Measurements from ENCODE around the gene KCNJ14. TPM values are rescaled to one million over a fixed set of nuclear protein-coding genes. Genes with fewer than 3 reads are reported as not detected.

Gene KCNJ14
- total RNA-seq, 1 donor from 2014 or later, result 1.6 TPM

DNA sequence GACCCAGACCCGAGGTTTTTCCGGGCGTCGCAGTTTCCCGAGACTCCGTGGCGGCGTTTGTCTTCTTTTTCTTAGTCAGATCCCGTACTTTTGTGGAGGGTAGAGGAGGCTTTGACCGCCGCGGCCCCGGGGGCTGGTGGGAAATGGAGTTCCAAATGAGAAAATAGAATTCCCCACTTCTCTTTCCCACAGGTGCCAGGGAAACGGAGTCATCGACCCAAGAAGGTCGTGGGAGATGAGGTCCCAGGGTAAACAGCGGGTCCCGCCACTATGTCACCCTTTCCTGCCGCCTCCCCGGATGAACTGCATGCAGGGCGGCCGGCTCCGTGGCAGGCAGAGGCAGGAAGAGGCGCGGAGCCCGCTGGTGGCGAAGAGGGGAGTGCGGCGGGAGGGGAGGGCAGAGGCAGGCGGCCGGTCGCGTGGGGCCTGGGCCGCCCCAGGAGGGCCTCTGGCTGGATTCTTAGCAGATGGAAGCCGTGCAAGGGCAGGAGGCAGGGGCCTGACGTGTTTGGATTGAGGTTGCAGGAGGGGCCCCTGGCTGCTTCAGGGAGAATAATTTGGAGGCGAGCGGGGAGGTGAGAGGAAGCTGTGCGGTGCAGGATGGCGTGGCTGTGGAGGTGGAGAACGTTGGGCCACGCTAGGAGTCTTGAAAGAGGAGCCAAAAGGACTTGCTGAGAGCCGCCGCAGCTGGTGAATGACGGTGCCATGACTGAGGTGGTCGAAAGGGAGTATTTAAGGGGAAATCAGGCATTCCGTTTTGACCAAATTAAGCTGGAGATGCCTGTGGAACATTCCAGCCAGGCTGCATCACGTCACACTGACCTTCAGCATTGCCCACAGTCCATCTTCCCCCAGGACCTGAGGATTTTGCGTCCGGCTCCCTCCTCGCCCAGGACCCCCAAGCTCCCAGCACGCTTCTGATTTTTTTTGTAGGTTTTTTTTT lies 25.5 kb downstream of the KCNJ14 start:
- TF ChIP-seq, protein P1, sequence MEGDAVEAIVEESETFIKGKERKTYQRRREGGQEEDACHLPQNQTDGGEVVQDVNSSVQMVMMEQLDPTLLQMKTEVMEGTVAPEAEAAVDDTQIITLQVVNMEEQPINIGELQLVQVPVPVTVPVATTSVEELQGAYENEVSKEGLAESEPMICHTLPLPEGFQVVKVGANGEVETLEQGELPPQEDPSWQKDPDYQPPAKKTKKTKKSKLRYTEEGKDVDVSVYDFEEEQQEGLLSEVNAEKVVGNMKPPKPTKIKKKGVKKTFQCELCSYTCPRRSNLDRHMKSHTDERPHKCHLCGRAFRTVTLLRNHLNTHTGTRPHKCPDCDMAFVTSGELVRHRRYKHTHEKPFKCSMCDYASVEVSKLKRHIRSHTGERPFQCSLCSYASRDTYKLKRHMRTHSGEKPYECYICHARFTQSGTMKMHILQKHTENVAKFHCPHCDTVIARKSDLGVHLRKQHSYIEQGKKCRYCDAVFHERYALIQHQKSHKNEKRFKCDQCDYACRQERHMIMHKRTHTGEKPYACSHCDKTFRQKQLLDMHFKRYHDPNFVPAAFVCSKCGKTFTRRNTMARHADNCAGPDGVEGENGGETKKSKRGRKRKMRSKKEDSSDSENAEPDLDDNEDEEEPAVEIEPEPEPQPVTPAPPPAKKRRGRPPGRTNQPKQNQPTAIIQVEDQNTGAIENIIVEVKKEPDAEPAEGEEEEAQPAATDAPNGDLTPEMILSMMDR (IDR thresholded peaks at IDR 0.05), result no peak
- H3K27me3 Mint-ChIP-seq (ENCODE audit: unreplicated experiment), result no peaks in the 10 kb centered on the region
- DNase-seq (ENCODE audit: extremely low spot score, unreplicated experiment), result no peak
- peaks cover 19% of the 10 kb centered on the region for H3K4me1 Mint-ChIP-seq (ENCODE audit: unreplicated experiment)
- H3K4me3 Mint-ChIP-seq (ENCODE audit: unreplicated experiment), result no peak overlapping the region
- no peaks in the 10 kb centered on the region for H3K9me3 Mint-ChIP-seq (ENCODE audit: unreplicated experiment)
- peaks cover 7% of the 10 kb centered on the region for H3K36me3 Mint-ChIP-seq (ENCODE audit: unreplicated experiment)
- no peak overlapping the region for H3K27ac Mint-ChIP-seq (ENCODE audit: unreplicated experiment)

DNA sequence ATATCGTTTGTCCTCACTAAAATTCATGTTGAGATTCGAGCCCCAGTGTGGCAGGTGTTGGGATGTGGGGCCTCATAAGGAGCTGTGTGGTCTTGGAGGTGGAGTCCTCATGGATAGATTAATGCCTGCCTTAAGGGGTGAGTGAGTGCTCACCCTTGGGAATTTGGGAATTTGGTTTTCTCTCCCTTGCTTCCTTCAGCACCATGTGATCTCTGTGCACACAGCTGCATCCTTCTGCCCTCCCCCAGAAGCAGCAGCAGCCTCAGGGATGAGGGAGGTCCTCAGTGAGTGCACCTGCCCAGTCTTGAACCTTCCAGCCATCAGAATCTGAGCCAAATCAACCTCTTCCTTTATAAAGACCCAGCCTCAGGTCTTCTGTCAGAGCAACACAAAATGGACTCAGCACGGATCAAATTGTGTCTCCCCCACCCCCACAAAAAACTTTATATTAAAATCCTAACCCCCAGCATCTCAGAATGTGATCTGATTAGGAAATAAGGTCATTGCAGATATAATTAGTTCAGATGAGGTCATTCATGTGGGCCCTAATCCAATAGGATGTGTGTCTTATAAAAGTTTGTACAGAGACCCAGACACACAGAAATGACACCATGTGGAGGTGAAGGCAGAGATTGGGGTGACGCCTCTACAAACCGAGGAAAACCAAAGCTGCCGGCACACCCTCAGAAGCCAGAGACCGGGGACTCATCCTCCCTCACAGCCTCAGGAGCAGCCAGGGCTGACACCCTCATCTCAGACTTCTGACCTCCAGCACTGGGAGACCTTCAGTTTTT lies 26.7 kb downstream of the KCNJ14 start:
- DNase-seq (ENCODE audit: extremely low spot score, unreplicated experiment), result no peak
- Mint-ChIP-seq H3K36me3 (ENCODE audit: unreplicated experiment) (peaks cover 2% of the 10 kb centered on the region), H3K9me3 (ENCODE audit: unreplicated experiment) (no peaks in the 10 kb centered on the region), H3K4me1 (ENCODE audit: unreplicated experiment) (peaks cover 23% of the 10 kb centered on the region), H3K27ac (ENCODE audit: unreplicated experiment) (peak overlapping the region; percentile 38), H3K27me3 (ENCODE audit: unreplicated experiment) (no peaks in the 10 kb centered on the region), H3K4me3 (ENCODE audit: unreplicated experiment) (no peak overlapping the region)
- TF ChIP-seq, protein P1 (IDR thresholded peaks at IDR 0.05), result no peak

DNA sequence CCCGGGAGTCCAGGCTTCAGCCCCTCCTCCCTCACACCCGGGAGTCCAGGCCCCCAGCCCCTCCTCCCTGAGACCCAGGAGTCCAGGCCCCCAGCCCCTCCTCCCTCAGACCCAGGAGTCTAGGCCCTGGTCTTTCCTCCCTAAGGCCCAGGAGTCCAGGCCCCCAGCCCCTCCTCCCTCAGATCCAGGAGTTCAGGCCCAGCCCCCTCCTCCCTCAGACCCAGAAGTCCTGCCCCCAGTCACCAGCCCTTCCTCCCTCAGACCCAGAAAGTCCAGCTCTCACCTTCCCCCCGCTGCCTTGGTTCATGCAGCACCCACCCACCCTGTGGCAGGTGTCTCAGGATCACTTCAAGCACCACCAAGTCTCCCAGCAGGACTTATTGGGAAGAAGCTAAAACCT lies 27.9 kb downstream of the KCNJ14 start:
- no peak overlapping the region for H3K4me3 Mint-ChIP-seq (ENCODE audit: unreplicated experiment)
- TF ChIP-seq, protein P1 (IDR thresholded peaks at IDR 0.05), result no peak
- peaks cover 2% of the 10 kb centered on the region for H3K36me3 Mint-ChIP-seq (ENCODE audit: unreplicated experiment)
- no peak overlapping the region for H3K27ac Mint-ChIP-seq (ENCODE audit: unreplicated experiment)
- no peaks in the 10 kb centered on the region for H3K9me3 Mint-ChIP-seq (ENCODE audit: unreplicated experiment)
- DNase-seq (ENCODE audit: extremely low spot score, unreplicated experiment), result no peak
- H3K4me1 Mint-ChIP-seq (ENCODE audit: unreplicated experiment), result peaks cover 33% of the 10 kb centered on the region
- no peaks in the 10 kb centered on the region for H3K27me3 Mint-ChIP-seq (ENCODE audit: unreplicated experiment)

DNA sequence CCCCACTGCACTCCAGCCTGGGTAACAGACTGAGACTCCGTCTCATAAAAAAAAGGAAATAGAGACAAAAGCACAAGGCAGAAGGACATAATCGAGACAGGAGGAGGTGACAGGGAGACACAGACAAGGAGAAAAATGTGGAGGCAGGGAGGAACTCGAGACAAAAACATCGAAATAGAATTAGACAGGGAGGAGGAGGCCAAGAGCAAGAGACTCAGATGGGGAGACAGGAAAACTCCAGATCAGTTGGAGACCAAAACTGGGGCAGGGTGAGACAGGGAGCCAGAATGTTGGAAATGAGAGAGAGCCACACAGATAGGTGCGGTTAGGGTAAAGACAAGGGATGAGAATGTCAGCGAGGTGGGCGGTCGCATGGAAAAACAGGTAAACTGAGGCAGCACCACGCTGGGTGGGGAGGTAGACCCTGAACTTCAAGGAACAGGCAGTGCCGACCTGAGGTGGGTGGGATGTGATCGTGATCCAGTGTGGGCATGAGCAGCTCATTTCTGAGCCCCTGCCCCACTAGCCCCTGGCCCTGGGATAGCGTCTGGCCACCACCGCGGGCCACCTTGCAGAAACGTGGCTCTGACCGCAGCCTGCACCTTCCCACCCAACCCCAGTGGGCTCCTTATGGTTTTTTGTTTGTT lies 29.0 kb downstream of the KCNJ14 start:
- no peaks in the 10 kb centered on the region for H3K9me3 Mint-ChIP-seq (ENCODE audit: unreplicated experiment)
- H3K4me1 Mint-ChIP-seq (ENCODE audit: unreplicated experiment), result peaks cover 36% of the 10 kb centered on the region
- no peak overlapping the region for H3K27ac Mint-ChIP-seq (ENCODE audit: unreplicated experiment)
- H3K27me3 Mint-ChIP-seq (ENCODE audit: unreplicated experiment), result no peaks in the 10 kb centered on the region
- no peak for DNase-seq (ENCODE audit: extremely low spot score, unreplicated experiment)
- peaks cover under 1% of the 10 kb centered on the region for H3K36me3 Mint-ChIP-seq (ENCODE audit: unreplicated experiment)
- no peak overlapping the region for H3K4me3 Mint-ChIP-seq (ENCODE audit: unreplicated experiment)
- TF ChIP-seq, protein P1 (IDR thresholded peaks at IDR 0.05), result no peak
